Astrocyte (in vitro differentiated cells and primary cell): ENCODE results near the gene FPGS. TPM values are rescaled to one million over a fixed set of nuclear protein-coding genes. Genes with fewer than 3 reads are reported as not detected.

Experiments used
- DNase-seq: peaks from one replicate; pipeline ENCODE4 v3.0.0-alpha.2; 2010; ENCODE audit warnings: low read depth
- FAIRE-seq: peaks from 2 replicates; lab custom pipeline; 2011; peaks lifted over from hg19 to GRCh38; lab: Jason Lieb, UNC
- H2AFZ ChIP-seq: 2 replicates; pipeline ENCODE4 v1.6.0; 2012; ENCODE audit warnings: low read depth, low read length, inconsistent platforms
- H3K27ac ChIP-seq: 2 replicates; pipeline ENCODE4 v1.5.1; 2011; ENCODE audit warnings: low read depth, low read length, inconsistent platforms
- H3K27me3 ChIP-seq: 2 replicates; pipeline ENCODE4 v1.6.0; 2011; ENCODE audit warnings: low read length, inconsistent platforms; ENCODE audit not compliant: insufficient read depth
- H3K36me3 ChIP-seq: 2 replicates; pipeline ENCODE4 v1.5.1; 2011; ENCODE audit warnings: low read length, inconsistent platforms; ENCODE audit not compliant: insufficient read depth
- H3K4me1 ChIP-seq: 2 replicates; pipeline ENCODE4 v1.5.1; 2011; ENCODE audit warnings: low read length, inconsistent platforms; ENCODE audit not compliant: insufficient read depth
- H3K4me2 ChIP-seq: 2 replicates; pipeline ENCODE4 v1.6.0; 2012; ENCODE audit warnings: low read length, inconsistent platforms
- H3K4me3 ChIP-seq: 2 replicates; pipeline ENCODE4 v1.5.1; 2011; ENCODE audit warnings: low read depth, mild to moderate bottlenecking, low read length, inconsistent platforms; ENCODE audit not compliant: insufficient read depth
- H3K79me2 ChIP-seq: 2 replicates; pipeline ENCODE4 v1.6.0; 2012; ENCODE audit warnings: mild to moderate bottlenecking, low read length, inconsistent platforms; ENCODE audit not compliant: insufficient read depth
- H3K9ac ChIP-seq: 2 replicates; pipeline ENCODE4 v1.6.0; 2012; ENCODE audit warnings: mild to moderate bottlenecking, low read length, inconsistent platforms
- H3K9me3 ChIP-seq: 2 replicates; pipeline ENCODE4 v1.5.1; 2012; ENCODE audit warnings: low read depth, mild to moderate bottlenecking, low read length, inconsistent platforms; ENCODE audit not compliant: insufficient read depth
- H4K20me1 ChIP-seq: 2 replicates; pipeline ENCODE4 v1.6.0; 2012; ENCODE audit warnings: low read length, inconsistent platforms; ENCODE audit not compliant: insufficient read depth
- H3K27ac Mint-ChIP-seq: one replicate; pipeline ENCODE4 v1.8.0; 2021; ENCODE audit warnings: mild to moderate bottlenecking, mixed read lengths; ENCODE audit not compliant: unreplicated experiment
- H3K27me3 Mint-ChIP-seq: one replicate; pipeline ENCODE4 v1.8.0; 2021; ENCODE audit warnings: low read depth, mixed read lengths; ENCODE audit not compliant: unreplicated experiment
- H3K36me3 Mint-ChIP-seq: one replicate; pipeline ENCODE4 v1.8.0; 2021; ENCODE audit warnings: low read depth, mixed read lengths; ENCODE audit not compliant: unreplicated experiment
- H3K4me1 Mint-ChIP-seq: one replicate; pipeline ENCODE4 v1.8.0; 2021; ENCODE audit warnings: low read depth, mixed read lengths; ENCODE audit not compliant: unreplicated experiment
- H3K4me3 Mint-ChIP-seq: one replicate; pipeline ENCODE4 v1.8.0; 2021; ENCODE audit warnings: mild to moderate bottlenecking, moderate library complexity, mixed read lengths; ENCODE audit not compliant: unreplicated experiment
- H3K9me3 Mint-ChIP-seq: one replicate; pipeline ENCODE4 v1.8.0; 2021; ENCODE audit warnings: mild to moderate bottlenecking, mixed read lengths; ENCODE audit not compliant: unreplicated experiment
- CTCF ChIP-seq: IDR thresholded peaks from 2 replicates; pipeline ENCODE4 v1.5.1; 2011; ENCODE audit warnings: low read depth, mild to moderate bottlenecking, inconsistent platforms, low read length, moderate library complexity; ENCODE audit not compliant: insufficient read depth
- EZH2 ChIP-seq: IDR thresholded peaks from 2 replicates; pipeline ENCODE4 v1.6.1; 2012; ENCODE audit warnings: mild to moderate bottlenecking, low read length, inconsistent platforms; ENCODE audit not compliant: insufficient read depth
- total RNA-seq: library from RNA; stranded (reverse); gene quantifications from 2 replicates; pipeline ENCODE4 v1.2.1, GENCODE V29; 2021

The FPGS gene
- total RNA-seq, 1 donor from 2014 or later = 49.4 TPM

DNA sequence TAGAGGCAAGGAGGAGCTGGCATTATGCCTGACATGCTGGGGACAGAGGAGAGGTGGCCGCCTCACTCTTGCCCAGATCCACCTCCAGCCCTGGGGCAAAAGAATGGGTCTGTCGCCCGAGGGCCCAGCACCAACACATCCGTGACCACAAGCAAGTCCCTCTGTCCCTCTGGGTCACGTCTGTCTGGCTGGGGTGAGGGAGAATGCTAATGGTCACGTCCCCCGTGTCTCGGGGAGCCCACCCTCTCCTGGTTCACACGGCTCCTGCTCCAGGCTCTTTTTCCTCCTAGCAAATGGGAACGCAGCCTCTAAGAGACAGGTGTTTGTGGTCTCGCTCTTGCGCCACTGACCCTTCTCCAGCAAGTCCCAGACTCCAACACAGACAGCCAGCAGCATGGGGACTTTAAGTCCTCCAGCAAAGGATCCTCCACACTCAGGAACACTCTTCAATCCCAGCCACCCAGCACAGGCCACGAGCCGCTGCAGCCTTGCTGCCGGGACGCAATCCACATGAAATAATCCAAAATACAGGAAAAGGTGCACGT lies 47.7 kb downstream of the FPGS start:
- no peak overlapping the region for H3K27ac Mint-ChIP-seq
- Histone ChIP-seq H3K4me1 (peaks cover 21% of the 10 kb centered on the region), H2AFZ (no peak overlapping the region), H3K36me3 (no peaks in the 10 kb centered on the region), H4K20me1 (peaks cover 10% of the 10 kb centered on the region), H3K27me3 (no peaks in the 10 kb centered on the region), H3K27ac (no peak overlapping the region), H3K4me3 (no peak overlapping the region), H3K79me2 (peaks cover 85% of the 10 kb centered on the region), H3K9ac (no peak overlapping the region), H3K9me3 (peaks cover 19% of the 10 kb centered on the region), H3K4me2 (no peak overlapping the region)
- H3K27me3 Mint-ChIP-seq = peaks cover 7% of the 10 kb centered on the region
- FAIRE-seq (no peak), DNase-seq (no peak)
- TF ChIP-seq EZH2 (no peak), CTCF (no peak)
- no peaks in the 10 kb centered on the region for H3K4me1 Mint-ChIP-seq
- H3K4me3 Mint-ChIP-seq = no peak overlapping the region
- peaks cover 25% of the 10 kb centered on the region for H3K9me3 Mint-ChIP-seq
- H3K36me3 Mint-ChIP-seq = peaks cover 4% of the 10 kb centered on the region

DNA sequence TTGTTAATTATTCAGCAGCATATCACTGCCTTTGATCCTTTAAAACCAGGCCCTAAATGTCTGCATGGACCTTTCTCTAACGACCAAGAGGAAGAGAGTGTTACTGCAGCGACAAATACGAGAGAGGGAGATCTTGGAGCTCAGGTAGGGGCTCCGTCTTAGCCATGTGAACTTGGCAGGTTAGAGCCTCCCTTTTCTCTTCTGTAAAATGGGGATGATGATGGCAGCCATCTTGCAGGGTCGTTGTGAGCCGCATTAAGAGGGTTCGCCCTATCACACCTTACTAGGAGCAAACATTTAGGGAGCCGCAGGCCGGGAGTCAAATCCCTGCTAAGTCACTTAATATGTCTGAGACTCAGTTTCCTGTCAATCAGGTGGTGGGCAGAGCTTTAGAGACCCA lies 50.1 kb downstream of the FPGS start:
- peaks cover 64% of the 10 kb centered on the region for H3K79me2 ChIP-seq
- H3K27ac ChIP-seq = no peak overlapping the region
- TF ChIP-seq CTCF (no peak), EZH2 (no peak)
- H3K27ac Mint-ChIP-seq = no peak overlapping the region
- H3K4me3 ChIP-seq = peak overlapping the region; percentile 72
- FAIRE-seq (no peak), DNase-seq (no peak)
- H4K20me1 ChIP-seq = peaks cover 10% of the 10 kb centered on the region
- no peak overlapping the region for H3K4me3 Mint-ChIP-seq
- H3K36me3 Mint-ChIP-seq = peaks cover 4% of the 10 kb centered on the region
- no peaks in the 10 kb centered on the region for H3K4me1 Mint-ChIP-seq
- no peak overlapping the region for H2AFZ ChIP-seq
- H3K4me1 ChIP-seq = peaks cover 14% of the 10 kb centered on the region
- peaks cover 19% of the 10 kb centered on the region for H3K9me3 ChIP-seq
- peaks cover 12% of the 10 kb centered on the region for H3K27me3 Mint-ChIP-seq
- H3K27me3 ChIP-seq = no peaks in the 10 kb centered on the region
- H3K36me3 ChIP-seq = no peaks in the 10 kb centered on the region
- peak overlapping the region; percentile 80 for H3K9ac ChIP-seq
- H3K9me3 Mint-ChIP-seq = peaks cover 25% of the 10 kb centered on the region
- H3K4me2 ChIP-seq = peak overlapping the region; percentile 92

DNA sequence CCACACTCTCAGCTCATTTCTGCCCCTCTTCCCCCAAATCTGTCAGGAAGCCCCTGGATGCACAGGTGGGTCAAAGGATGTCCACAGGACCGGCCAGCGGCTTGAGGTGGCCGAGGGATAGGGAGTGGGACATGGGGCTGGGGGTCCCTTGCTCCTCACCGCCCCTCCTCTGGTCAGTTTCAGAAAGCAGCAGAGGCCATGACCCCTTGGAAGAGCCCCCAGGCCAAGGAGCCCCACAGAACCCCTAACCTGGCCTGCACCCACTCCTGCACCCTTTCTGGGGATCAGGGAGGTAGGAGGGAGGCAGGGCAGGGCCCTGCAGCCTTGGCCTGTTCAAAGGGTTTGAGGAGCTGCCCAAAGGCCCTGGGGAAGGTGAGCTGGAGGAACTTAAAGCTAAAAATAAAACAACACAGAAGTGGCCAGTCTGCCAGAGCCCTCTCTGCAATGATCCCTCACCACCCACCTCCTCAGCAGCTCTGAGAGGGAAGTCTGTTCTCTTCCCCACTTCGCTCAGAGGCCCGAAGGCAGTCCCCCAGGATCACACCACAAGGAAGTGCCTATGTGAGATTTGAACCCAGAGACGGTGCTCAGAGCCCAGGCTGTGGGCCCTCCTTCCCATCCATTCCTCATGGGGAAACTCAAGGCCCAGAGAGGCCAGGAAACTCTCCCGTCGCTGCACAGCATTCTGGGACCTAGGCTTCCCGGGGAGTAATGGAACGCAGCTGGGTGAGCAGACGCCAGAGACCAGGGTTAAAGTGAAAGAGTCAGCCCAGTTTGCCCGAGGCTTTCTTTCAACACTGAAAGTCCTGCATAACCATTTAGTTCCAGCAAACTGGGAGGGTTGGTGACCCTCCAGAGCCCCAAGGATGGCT lies 50.9 kb downstream of the FPGS start:
- Histone ChIP-seq H3K4me1 (peaks cover 14% of the 10 kb centered on the region), H3K4me3 (peak overlapping the region; percentile 72), H3K27ac (peak overlapping the region; percentile 14), H3K9me3 (peaks cover 17% of the 10 kb centered on the region), H3K36me3 (no peaks in the 10 kb centered on the region), H3K9ac (peak overlapping the region; percentile 80), H2AFZ (peak overlapping the region; percentile 77), H4K20me1 (peaks cover 10% of the 10 kb centered on the region), H3K4me2 (peak overlapping the region; percentile 92), H3K79me2 (peaks cover 59% of the 10 kb centered on the region), H3K27me3 (no peaks in the 10 kb centered on the region)
- Mint-ChIP-seq H3K9me3 (peaks cover 18% of the 10 kb centered on the region), H3K4me3 (no peak overlapping the region), H3K4me1 (no peaks in the 10 kb centered on the region), H3K27ac (no peak overlapping the region), H3K36me3 (peaks cover 4% of the 10 kb centered on the region), H3K27me3 (peaks cover 13% of the 10 kb centered on the region)
- DNase-seq (no peak), FAIRE-seq (no peak)
- TF ChIP-seq CTCF = no peak
- TF ChIP-seq EZH2 = no peak
